Endothelial cell of hepatic sinusoid (primary cell): ENCODE results near the gene SPATA32.

Experiments used
- in situ Hi-C: cut with HindIII; loops from 2 replicates; pipeline ENCODE4 v1.10.0; 2017; ENCODE audit warnings: low sequenced_read_pairs

SPATA32 gene

DNA sequence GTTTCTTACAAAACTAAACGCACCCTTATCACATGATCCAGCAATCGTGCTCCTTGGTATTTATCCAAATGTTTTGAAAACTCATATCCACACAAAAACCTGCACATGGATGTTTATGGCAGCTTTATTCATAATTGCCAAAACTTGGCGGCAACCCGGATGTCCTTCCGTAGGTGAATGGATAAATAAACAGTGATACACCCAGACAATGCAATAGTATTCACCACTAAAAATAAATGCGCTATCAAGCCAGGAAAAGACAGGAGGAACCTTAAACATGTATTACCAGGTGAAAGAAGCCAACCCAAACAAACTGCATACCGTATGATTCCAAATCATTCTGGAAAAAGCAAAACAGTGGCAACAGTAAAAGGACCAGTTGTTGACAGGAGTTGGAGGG, 10.0 kb downstream of the SPATA32 start:
- in situ Hi-C loops = no loop called here

DNA sequence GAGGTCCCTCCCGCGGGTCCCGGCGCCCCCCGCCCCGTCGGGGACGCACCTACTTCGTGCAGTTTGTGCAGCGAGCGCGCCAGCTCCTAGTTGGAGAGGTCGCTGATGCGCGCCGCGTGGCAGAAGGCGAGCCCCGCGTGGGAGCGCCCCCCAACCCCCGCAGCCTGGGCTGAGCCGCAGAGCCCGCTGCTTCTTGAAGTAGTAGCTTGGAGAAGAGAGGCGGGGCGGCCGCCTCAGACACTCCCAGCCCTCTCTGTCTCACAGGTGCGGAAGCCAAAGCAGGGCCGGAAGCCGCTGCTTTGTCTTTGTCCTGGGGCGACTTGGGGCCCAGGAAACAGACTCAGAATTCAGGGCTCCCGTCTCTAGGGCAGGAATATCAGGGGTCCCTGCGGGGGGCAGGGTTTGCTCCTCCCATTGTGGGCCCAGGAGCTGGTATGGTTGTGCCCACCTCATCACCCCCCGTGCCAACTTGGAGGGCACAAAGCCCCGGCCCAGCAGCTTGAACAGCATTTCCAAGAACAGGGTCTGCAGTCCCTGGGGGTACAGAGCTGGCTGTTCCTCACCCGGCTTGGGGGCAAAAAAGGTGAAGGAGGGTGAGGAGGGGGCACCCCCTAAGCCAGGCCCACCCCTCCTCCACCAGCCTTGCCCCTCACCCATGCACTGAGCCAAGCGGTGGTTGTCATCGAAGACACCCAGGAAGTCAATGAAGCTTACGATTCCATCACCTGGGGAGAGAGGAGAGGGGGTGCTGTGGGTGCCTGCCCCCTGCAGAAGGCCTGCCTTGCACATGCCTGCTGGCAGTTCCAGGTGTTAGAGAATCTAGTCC, 13.5 kb downstream of the SPATA32 start:
- in situ Hi-C loops = loop anchor here (5.0 kb wide), 1 partner anchor 74 kb away; no protein-coding TSS in a partner anchor

DNA sequence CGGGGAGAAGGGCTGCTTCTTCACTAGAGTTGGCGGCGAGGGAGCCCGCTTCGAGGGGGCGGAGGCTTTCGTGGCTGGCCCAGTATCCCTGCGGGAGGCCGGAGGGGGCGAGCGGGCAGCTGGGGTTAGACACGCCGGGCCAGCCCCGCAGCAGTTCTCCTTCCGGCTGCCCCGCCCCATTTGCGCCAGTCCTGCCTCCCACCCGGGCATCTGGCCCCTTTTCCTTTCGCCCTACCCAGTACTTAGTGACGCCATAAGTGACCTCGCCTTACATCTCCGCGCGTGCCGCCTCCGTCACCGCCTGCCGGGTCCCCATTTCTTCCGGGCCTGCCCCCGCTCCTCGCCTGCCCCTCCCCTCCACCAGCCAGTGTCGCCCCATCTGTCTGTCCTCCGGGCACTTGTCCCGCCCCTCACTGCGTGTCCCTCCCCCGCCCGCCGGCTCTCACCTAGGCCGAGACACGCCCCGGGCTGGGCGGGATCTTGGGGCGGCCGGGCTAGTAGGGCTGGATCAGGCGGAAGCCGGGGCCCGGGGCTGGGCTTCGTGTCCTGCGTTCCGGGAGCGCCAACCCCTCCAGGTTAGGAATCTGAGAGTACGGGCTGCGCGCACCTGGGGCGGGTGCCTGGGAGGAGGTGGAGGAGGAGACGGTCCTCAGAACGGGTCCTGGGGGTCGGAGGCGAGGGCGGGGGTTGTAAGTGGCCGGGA, 14.3 kb downstream of the SPATA32 start:
- in situ Hi-C loops = loop anchor here (5.0 kb wide), 1 partner anchor 75 kb away; no protein-coding TSS in a partner anchor

DNA sequence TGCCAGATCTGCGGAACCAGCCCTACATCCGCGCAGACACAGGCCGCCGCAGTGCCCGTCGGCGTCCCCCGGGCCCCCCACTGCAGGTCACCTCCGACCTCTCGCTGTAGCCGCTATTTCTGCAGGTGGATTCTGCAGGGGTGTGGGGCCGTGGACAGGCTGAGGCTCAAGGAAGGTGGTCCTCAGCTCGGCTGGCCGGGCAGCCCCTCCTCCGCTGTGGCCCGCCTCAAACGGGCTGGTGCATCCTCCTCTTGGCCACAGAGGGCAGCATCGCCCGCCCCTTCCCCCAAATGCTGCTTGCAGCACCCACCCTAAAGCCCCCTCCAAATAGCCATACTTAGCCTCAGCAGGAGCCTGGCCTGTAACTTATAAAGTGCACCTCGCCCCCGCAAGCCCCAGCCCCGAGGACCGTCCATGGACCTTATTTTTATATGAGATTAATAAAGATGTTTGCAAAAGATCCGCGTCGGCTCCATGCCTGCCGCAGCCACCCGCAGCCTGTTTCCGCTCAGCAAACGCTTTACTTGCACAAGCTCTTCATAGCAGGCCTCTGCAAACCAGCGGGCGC, 14.9 kb downstream of the SPATA32 start:
- in situ Hi-C loops = loop anchor here (5.0 kb wide), 1 partner anchor 75 kb away; no protein-coding TSS in a partner anchor

DNA sequence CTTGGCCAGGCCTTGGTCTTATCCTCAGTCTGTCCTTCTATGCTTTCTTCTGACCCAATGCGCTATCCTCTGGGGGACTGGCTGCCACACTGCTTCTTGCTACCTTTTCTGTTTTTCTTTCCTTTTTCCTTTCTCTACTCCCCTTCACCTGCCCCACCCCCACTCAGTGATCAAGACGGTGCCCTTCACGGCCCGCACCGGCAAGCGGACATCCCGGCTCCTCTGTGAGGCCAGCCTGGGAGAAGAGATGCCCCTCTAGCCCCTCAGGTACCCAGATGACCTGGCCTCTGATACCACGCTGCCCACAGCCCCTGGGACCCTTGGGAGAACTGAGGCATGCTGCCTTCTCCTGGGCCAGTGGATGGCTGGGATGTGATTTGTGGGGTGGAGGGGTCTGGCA, 15.6 kb downstream of the SPATA32 start:
- in situ Hi-C loops = loop anchor here (5.0 kb wide), 1 partner anchor 76 kb away; no protein-coding TSS in a partner anchor

DNA sequence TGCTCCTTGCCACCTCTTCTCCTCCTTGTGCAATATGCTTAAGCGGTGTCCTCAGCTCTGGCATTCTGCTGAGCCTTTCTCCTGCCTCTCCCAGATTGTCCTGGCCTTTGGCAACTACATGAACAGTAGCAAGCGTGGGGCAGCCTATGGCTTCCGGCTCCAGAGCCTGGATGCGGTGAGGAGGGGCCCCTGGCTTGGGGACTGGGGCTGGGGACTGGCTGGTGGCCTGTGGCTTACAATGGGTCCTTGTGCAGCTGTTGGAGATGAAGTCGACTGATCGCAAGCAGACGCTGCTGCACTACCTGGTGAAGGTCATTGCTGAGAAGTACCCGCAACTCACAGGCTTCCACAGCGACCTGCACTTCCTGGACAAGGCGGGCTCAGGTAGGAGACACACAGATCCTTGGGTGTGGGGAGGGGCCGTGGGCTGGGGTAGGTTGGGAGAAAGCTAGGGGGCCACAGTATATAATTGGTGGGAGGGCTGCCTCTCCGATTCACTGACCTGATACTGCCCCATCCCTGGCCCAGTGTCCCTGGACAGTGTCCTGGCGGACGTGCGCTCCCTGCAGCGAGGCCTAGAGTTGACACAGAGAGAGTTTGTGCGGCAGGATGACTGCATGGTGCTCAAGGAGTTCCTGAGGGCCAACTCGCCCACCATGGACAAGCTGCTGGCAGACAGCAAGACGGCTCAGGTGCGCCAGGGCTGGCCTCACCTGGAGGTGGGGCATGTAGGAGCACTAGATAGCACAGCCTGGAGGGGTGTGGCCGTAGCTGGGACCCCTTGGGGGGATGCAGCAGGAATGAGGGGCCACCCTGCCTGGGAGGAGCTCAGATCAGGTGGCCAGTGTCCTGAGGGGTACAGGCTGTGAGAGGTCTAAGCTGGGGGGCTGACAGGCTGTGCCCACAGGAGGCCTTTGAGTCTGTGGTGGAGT, 16.9 kb downstream of the SPATA32 start:
- in situ Hi-C loops = loop anchor here (5.0 kb wide), 1 partner anchor 77 kb away; no protein-coding TSS in a partner anchor

DNA sequence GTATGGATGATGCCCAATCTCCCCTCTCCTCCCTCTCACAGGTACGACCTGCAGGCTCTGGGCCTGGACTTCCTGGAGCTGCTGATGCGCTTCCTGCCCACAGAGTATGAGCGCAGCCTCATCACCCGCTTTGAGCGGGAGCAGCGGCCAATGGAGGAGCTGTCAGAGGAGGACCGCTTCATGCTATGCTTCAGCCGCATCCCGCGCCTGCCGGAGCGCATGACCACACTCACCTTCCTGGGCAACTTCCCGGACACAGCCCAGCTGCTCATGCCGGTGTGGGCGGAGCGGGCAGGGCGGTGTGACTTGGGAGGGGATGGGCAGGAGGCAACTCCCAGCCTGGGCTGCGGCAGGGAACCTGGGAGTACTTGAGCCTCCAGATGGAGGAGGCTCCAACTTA, 18.1 kb downstream of the SPATA32 start:
- in situ Hi-C loops = no loop called here

DNA sequence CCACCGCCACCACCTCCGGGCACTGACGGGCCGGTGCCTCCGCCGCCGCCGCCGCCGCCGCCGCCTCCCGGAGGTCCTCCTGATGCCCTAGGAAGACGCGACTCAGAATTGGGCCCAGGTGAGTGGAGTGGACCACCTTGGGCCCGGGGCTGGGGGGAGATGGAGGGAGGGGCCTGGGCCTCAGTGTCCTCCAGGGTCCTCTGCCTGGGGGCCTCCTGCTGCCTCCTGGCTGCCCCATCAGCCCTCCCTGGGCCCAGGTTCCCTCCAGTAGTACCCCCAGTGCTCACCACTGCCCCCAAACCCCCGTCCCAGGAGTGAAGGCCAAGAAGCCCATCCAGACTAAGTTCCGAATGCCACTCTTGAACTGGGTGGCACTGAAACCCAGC, 19.9 kb downstream of the SPATA32 start:
- in situ Hi-C loops = no loop called here

DNA sequence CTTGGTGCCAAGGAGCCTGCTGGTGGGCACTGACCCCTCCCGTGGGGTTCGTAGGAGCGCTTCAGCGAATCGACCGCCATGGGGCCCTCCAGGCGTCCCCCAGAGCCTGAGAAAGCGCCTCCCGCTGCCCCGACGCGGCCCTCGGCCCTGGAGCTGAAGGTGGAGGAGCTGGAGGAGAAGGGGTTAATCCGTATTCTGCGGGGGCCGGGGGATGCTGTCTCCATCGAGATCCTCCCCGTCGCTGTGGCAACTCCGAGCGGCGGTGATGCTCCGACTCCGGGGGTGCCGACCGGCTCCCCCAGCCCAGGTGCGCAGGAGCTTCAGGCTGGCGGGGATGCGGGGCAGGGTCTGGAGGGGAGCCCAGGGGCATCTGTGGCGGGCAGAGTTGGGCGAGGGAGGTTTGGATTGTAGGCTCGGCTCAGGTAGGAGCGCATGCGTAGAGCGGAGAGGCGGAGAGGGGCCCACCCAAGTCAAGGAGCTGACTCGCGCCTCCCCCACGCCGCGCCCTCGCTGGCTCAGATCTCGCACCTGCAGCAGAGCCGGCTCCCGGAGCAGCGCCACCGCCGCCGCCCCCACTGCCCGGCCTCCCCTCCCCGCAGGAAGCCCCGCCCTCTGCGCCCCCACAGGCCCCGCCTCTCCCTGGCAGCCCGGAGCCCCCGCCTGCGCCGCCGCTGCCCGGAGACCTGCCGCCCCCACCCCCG, 20.4 kb downstream of the SPATA32 start:
- in situ Hi-C loops = no loop called here

DNA sequence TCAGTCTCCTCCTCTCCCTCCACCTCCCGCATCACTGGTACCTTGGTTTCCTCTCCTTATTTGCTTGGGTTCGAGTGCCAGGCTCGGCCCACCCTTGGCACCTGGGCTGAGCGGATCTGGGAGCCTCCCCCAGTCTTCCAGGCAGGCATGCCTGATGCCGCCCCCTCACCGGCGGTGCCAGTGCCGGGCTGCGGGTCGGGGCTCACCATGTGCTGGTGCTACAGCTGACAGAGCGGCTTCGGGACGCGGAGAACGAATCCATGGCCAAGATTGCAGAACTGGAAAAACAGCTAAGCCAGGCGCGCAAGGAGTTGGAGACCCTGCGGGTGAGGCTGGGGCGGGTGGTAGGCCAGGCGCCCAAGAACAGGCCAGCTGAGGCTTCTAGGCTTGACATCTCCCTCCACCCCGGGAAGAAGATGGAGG, 21.0 kb downstream of the SPATA32 start:
- in situ Hi-C loops = no loop called here

DNA sequence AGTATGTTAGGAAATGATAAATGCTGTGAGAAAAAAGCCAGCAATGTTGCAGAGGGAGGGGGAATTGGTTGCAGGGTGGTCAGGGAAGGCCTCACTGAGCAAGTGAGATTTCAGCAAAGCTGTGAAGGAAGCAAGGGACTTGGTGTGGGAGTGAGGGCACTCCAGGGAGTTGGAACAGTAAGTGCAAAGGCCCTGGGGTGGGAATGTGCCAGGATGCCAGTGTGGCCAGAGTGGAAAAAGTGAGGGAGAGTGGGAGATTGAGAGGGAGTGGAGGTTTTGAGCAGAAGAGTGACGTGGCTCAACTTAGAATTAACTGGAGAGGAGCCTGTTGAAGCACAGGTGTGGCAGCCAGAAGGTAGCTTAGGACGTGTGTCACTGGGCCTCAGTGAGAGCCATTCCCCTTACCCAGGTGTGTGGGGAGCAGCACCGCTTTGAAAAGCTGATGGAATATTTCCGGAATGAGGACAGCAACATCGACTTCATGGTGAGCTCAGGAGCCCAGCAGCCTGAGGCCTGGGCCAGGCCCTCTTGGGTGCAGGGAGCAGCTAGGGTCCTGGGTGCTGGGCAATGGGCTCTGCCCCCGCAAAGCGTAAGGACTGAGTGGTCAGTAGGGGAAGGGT, 23.6 kb downstream of the SPATA32 start:
- in situ Hi-C loops = no loop called here

DNA sequence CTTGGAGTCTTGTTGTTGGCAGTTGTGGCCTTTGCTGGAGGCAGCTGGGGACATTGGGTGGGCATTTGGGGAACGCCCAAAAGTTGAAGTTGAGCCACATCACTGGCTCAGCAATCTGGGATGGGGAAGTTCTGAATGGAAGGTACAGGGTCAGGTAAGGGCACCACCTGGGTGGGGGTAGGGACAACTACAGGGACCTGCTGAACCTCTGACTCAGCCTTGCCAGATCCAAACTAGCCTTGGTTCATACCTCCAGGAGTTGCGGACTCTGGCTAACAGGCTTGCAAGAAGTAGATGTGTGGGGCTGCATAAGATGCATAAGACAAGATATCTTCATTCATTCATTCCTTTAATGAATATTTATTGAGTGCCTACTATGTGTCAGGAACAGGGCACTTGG, 24.2 kb downstream of the SPATA32 start:
- in situ Hi-C loops = no loop called here

DNA sequence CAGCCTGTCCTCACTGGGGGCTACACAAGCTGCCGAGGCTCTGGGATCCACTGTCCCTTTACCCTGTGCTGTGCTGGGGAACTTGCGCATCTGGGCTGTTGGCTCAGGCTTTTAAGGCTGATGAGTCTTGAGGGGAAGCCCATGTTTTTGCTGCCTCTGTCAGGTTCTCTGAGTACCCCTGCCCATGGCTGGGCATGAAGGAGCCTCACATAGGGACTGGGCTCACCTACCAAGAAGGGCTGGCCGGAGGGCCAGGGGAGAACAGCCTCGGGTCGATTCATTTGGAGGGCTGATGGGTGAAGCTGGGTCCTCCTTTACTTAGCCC, 25.6 kb downstream of the SPATA32 start:
- in situ Hi-C loops = no loop called here

DNA sequence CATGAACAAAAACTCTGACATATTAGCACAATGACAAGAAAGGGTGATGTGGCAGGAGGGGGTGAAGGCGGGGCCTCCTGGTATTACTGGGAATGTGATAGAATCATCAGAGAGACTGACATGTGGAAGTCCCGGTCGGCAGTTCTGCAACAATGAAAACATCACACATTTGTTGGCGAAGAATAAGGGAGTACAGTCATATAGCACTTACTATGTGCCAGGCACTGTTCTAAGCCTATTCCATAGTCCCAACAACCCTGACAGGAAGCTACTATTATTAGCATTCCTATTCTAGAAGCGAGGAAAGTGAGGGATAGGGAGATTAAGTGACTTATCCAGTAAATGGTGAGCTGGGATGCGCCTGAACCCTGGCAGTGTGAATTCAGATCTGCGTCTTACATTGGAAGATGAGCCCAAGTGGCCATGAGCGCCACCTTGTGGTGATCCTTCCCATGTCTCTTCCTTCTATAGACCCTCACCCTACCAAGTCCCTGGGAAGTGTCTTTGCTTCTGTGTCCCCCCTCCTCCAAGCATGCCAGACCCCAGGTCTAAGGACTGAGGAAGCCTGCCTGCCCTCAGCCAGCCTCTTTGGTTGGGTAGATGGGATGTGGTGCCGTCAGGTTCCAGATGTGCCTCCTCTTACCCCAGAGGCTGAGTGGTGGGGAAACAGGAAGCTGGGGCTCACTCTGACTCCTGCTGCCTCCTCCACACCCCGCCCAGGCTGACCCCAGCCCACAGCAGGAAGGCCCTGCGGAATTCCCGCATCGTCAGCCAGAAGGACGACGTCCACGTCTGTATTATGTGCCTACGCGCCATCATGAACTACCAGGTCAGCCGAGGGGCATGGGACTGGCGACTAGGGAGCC, 26.2 kb downstream of the SPATA32 start:
- in situ Hi-C loops = no loop called here

DNA sequence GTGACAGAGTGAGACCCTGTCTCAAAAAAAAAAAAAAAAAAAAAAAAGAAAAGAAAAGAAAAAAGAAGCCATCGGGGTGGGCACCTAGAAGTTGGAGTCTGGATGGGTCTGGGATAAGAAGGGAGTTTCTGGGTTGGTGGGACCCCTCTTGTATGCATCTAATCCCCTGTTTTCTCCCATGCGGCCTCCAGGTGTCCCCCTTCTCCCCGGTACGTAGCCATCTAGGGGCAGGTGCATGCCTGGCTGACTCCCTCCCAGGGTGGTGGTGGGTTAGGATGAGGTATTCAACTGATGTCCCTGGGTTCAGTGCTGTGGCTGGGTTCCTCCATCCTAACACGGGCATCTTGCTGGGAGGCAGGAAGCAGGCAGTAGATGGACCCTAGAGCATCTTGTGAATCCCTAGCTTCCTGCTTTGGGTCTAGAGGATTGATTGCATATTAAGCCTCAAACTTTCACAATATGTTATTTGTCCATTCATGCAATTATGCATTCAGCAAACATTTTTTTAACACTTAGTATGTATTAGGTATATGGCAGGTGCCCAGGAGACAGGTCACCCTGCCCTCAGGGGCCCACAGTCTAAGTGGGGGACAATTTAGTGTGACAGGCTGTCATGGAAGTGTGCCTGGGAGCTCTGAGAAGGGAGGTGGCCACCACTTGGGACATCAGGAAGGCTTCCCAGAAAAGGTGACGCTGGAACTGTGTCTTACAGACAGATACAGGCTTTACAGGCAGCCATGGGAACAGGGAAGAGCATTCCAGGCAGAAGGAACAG, 27.1 kb downstream of the SPATA32 start:
- in situ Hi-C loops = no loop called here

DNA sequence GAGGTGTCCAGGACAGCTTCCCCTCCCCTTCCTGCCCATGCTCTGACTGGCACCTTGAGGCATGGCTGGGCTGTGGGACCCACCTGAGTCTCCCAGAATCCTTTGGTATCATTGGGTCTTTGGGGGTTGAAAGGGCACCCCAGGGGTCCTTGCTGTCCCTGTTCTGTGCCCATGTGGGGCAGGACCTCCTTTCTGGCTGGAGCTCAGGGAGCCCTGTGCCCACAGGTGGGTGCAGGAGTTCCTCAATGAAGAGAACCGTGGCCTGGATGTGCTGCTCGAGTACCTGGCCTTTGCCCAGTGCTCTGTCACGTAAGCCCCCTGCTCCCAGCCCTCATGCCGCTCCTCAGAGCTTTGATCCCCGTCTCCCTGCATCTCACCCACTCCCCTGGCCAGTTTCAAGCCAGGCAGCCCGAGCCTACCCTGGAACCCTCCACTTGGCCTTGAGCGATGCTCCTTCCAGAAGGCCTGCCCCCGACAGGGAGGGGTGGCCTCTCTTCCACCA, 28.4 kb downstream of the SPATA32 start:
- in situ Hi-C loops = no loop called here

DNA sequence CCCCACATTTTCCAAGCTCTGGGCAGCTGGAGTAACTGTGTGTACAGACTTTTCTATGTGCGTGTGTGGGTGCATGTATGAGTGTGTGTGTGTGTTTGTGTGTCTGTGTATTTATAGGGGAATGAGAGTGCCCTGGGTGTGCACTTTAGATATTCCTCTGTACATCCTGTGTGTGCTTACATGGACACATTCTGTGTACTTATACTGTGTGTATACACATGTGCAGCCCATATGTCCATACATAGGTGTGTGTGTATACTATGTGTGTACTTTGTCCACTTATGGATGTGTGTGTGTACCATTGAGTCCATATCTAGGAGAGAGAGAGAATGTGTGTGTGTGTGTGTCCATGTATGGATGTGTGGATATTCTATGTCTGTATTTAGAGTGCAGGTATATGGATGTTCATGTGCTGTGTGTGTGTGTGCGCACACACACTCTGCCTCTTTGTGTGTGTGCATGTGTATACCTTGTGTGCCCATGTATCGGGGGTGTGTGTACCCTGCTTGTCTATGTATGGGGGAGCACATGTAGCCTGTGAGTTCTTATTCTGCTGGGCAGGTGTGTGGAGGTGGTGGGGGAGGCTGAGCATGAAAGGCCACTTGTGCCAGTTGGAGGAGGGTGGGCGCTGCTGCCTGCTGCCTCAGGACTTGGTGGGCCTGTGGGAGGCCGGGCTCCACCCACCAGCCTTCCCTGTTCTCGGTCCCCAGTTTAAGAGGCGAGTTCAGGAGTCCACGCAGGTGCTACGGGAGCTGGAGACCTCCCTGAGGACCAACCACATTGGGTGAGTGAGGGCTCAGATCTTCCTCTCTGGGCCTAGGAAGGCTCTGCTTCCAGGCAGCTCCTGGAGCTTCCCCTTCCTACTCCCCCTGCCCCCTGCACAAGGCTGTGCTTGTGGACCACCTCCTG, 29.1 kb downstream of the SPATA32 start:
- in situ Hi-C loops = no loop called here
